ENCODE data around the gene TSPO. TPM values are rescaled to one million over a fixed set of nuclear protein-coding genes. Genes with fewer than 3 reads are reported as not detected.
A peak's percentile ranks its signal among the peaks of the same experiment; 100 is the strongest.

The TSPO gene
- total and polyA plus RNA-seq, 2 of the 8 experiments (the other 6 are each of a cell fraction or from before 2014, with no cell fraction given), result 19.9 to 51.5 TPM

GRCh38 chr22:43207849-43208702, 56.7 kb downstream of the TSPO start:
- no peak for FAIRE-seq
- WGBS, 2 experiments (ENCODE audit: extremely low coverage in 1 of 2, insufficient coverage in 1 of 2, insufficient read length in 1 of 2, insufficient replicate concordance in 2 of 2, low coverage in 1 of 2, low lambda C conversion rate in 2 of 2, missing lambda C conversion rate in 1 of 2), result 92% methylated on average over 25 of the region's 26 CpGs; no CpG with 5 or more reads in 1 of the 2 experiments
- TF ChIP-seq KDM1A (IDR thresholded peaks at IDR 0.05; ENCODE audit: borderline replicate concordance, low read length) (no peak), PHF8 (conservative IDR thresholded peaks at IDR 0.05; ENCODE audit: low read depth, low read length) (no peak), KDM4A (IDR thresholded peaks at IDR 0.05; ENCODE audit: low read depth, low read length, severe bottlenecking) (no peak), SP1 (IDR thresholded peaks at IDR 0.05; ENCODE audit: low read depth, low read length) (no peak), EZH2 (IDR thresholded peaks at IDR 0.05; ENCODE audit: low read depth, low read length, severe bottlenecking) (no peak), SAP30 (IDR thresholded peaks at IDR 0.05; ENCODE audit: insufficient read depth, insufficient replicate concordance, low read length) (no peak), SIRT6 (IDR thresholded peaks at IDR 0.05; ENCODE audit: low read length) (no peak), CREB1 (IDR thresholded peaks at IDR 0.05) (no peak), NRF1 (IDR thresholded peaks at IDR 0.05; ENCODE audit: low read depth, low read length) (no peak), JUND (IDR thresholded peaks at IDR 0.05; ENCODE audit: low read length) (no peak), TBP (IDR thresholded peaks at IDR 0.05; ENCODE audit: low read depth, low read length) (no peak)

More at GRCh38 chr22:43207849-43208702, 56.7 kb downstream of the TSPO start:
- Histone ChIP-seq H3K79me1 (ENCODE audit: low read depth, low read length) (no peaks in the 10 kb centered on the region), H3K27ac (ENCODE audit: low read depth, low read length) (no peak overlapping the region), H4K8ac (ENCODE audit: extremely low read depth, insufficient read depth, low read length) (peak overlapping the region; percentile 51; the same call in 1 of the 2 replicates), H2BK120ac (replicated peaks; ENCODE audit: low read depth, low read length) (no peak overlapping the region), H3K14ac (ENCODE audit: insufficient read length) (no peak overlapping the region), H3K18ac (ENCODE audit: extremely low read depth, low read length) (no peak overlapping the region), H2AK5ac (ENCODE audit: low read depth, low read length) (no peak overlapping the region), H3K9me3 (ENCODE audit: insufficient read depth in 2 of 2, low read depth in 1 of 2, low read length in 1 of 2) (no peaks in the 10 kb centered on the region), H3K56ac (replicated peaks; ENCODE audit: insufficient read length, low read depth, low read length) (no peak overlapping the region), H2BK12ac (ENCODE audit: low read depth, low read length) (no peak overlapping the region), H3K23me2 (ENCODE audit: low read depth, low read length) (peaks cover 9% of the 10 kb centered on the region; the same call in 1 of the 2 replicates), H4K20me1 (replicated peaks in 1 of 2; ENCODE audit: control insufficient read depth in 1 of 2, insufficient read depth in 2 of 2, low read length in 2 of 2) (peaks cover 0 to 8% of the 10 kb centered on the region in 2 experiments), H3K4me1 (replicated peaks in 1 of 4; ENCODE audit: control insufficient read depth in 3 of 4, insufficient read depth in 4 of 4, low read length in 3 of 4) (peaks cover under 1 to 10% (median 4%) of the 10 kb centered on the region in 4 experiments; a peak in 6 of 7 replicates), H2BK20ac (ENCODE audit: low read length) (no peak overlapping the region), H3K23ac (ENCODE audit: insufficient read length) (no peak overlapping the region), H4K91ac (replicated peaks; ENCODE audit: insufficient read length, low read length) (no peak overlapping the region), H3K27me3 (replicated peaks in 1 of 4; ENCODE audit: control insufficient read depth in 3 of 4, extremely low read depth in 1 of 4, insufficient read depth in 3 of 4, low read length in 3 of 4) (no peaks in the 10 kb centered on the region), H2AFZ (ENCODE audit: low read length) (no peak overlapping the region), H3K4ac (replicated peaks; ENCODE audit: insufficient read length, low read depth, low read length) (no peak overlapping the region), H3K9ac (replicated peaks in 1 of 4; ENCODE audit: extremely low read depth in 1 of 4, low read depth in 3 of 4, low read length in 3 of 4) (no peak overlapping the region), H2BK15ac (ENCODE audit: low read length) (no peak overlapping the region), H2BK5ac (ENCODE audit: low read depth, low read length) (no peak overlapping the region), H4K5ac (ENCODE audit: insufficient read length, low read depth, low read length) (no peak overlapping the region), H3K79me2 (ENCODE audit: control insufficient read depth in 1 of 2, insufficient read depth in 2 of 2, low read length in 2 of 2) (no peaks in the 10 kb centered on the region), H3K36me3 (ENCODE audit: control insufficient read depth in 2 of 4, insufficient read depth in 4 of 4, low read length in 3 of 4) (no peaks in the 10 kb centered on the region), H3K4me3 (ENCODE audit: extremely low read depth in 1 of 4, insufficient read depth in 2 of 4, low read depth in 3 of 4, low read length in 4 of 4) (no peak overlapping the region), H3K4me2 (ENCODE audit: insufficient read depth in 1 of 2, low read depth in 2 of 2, low read length in 2 of 2) (no peak overlapping the region)
- POLR2A ChIA-PET (ENCODE audit: partially characterized antibody), result interaction anchor here (1.3 kb wide), 1 partner anchor 11 kb away, joined by 3 read pairs; no protein-coding TSS in a partner anchor
- no peak for DNase-seq (ENCODE audit: low read depth in 1 of 2, low spot score in 2 of 2)
- CTCF ChIA-PET (ENCODE audit: partially characterized antibody), result interaction anchor here (1.1 to 16.7 kb wide), 5 partner anchors 11 to 139 kb away, joined by 3 to 186 read pairs (median 3); no protein-coding TSS in a partner anchor

Measured in H1 (cell line).